ENCODE results near the gene FAM3A. TPM values are rescaled to one million over a fixed set of nuclear protein-coding genes. Genes with fewer than 3 reads are reported as not detected.
"Not testable (repeated sequence)": the region's sequence is repeated elsewhere in the genome, so short reads cannot be mapped to it uniquely, and the experiment has no call there.

The FAM3A gene
- total and polyA plus RNA-seq, 2 experiments from 2014 or later, result 35.7 to 43.6 TPM

GRCh38 chrX:154540897-154541535 is 25.0 kb upstream of the FAM3A start:
- no peaks in the 10 kb centered on the region for H4K20me1 ChIP-seq (ENCODE audit: insufficient read depth)
- no peak overlapping the region for H3K4me2 ChIP-seq (ENCODE audit: unreplicated experiment)
- no peaks in the 10 kb centered on the region for H3K36me3 ChIP-seq (ENCODE audit: low read depth)
- H3K9ac ChIP-seq, result peak overlapping the region; percentile 77; the same call in 1 of the 2 replicates
- no peak for TF ChIP-seq EZH2phosphoT487 (IDR thresholded peaks at IDR 0.05; ENCODE audit: insufficient read depth, low read depth)
- no peak for TF ChIP-seq EZH2 (IDR thresholded peaks at IDR 0.05; ENCODE audit: insufficient read depth, poor library complexity, severe bottlenecking)
- H3K4me1 ChIP-seq (ENCODE audit: insufficient read depth), result peaks cover 15% of the 10 kb centered on the region
- H3K4me3 ChIP-seq, result no peak overlapping the region
- H2AFZ ChIP-seq, result no peak overlapping the region
- no peak for DNase-seq
- no peaks in the 10 kb centered on the region for H3F3A ChIP-seq (ENCODE audit: insufficient read depth)
- H3K79me2 ChIP-seq (ENCODE audit: insufficient read depth), result peaks cover 29% of the 10 kb centered on the region
- H3K27me3 ChIP-seq (replicated peaks; ENCODE audit: insufficient read depth), result no peaks in the 10 kb centered on the region
- H3K9me3 ChIP-seq (ENCODE audit: low read depth), result no peaks in the 10 kb centered on the region
- H3K27ac ChIP-seq, result peak overlapping the region; percentile 93
- in situ Hi-C loops (cut with MboI), result no loop called here
- WGBS, 2 experiments (ENCODE audit: low coverage in 1 of 2, low lambda C conversion rate in 2 of 2, missing lambda C conversion rate in 2 of 2), result 83 to 86% methylated on average over 12 to 16 of the region's 19 CpGs
- H3K9me2 ChIP-seq (ENCODE audit: insufficient read depth), result no peaks in the 10 kb centered on the region

- in situ Hi-C loops (cut with MboI); H3F3A ChIP-seq (ENCODE audit: insufficient read depth); H3K4me3 ChIP-seq; H2AFZ ChIP-seq; H3K27me3 ChIP-seq (replicated peaks; ENCODE audit: insufficient read depth); H3K27ac ChIP-seq; H3K9me2 ChIP-seq (ENCODE audit: insufficient read depth); DNase-seq; H4K20me1 ChIP-seq (ENCODE audit: insufficient read depth); H3K9me3 ChIP-seq (ENCODE audit: low read depth); H3K9ac ChIP-seq; H3K4me2 ChIP-seq (ENCODE audit: unreplicated experiment); H3K36me3 ChIP-seq (ENCODE audit: low read depth): not testable (repeated sequence)
- Histone ChIP-seq H3K79me2 (ENCODE audit: insufficient read depth) (peaks cover 23% of the 10 kb centered on the region; the same call in 1 of the 2 replicates), H3K4me1 (ENCODE audit: insufficient read depth) (peaks cover 15% of the 10 kb centered on the region)
- WGBS, 2 experiments (ENCODE audit: low coverage in 1 of 2, low lambda C conversion rate in 2 of 2, missing lambda C conversion rate in 2 of 2), result 90 to 95% methylated on average over 4 to 7 of the region's 7 CpGs
Observed at GRCh38 chrX:154540365-154540764, 24.3 kb upstream of the FAM3A start.

- in situ Hi-C loops (cut with MboI), result no loop called here
- Histone ChIP-seq H3K79me2 (ENCODE audit: insufficient read depth) (0 out of 2 replicates have a peak, but pooled peaks cover 18% of the 10 kb centered on the region), H3F3A (ENCODE audit: insufficient read depth) (no peaks in the 10 kb centered on the region), H2AFZ (no peak overlapping the region), H3K36me3 (ENCODE audit: low read depth) (no peaks in the 10 kb centered on the region), H3K9me2 (ENCODE audit: insufficient read depth) (no peaks in the 10 kb centered on the region), H3K4me1 (ENCODE audit: insufficient read depth) (peaks cover 15% of the 10 kb centered on the region), H4K20me1 (ENCODE audit: insufficient read depth) (no peaks in the 10 kb centered on the region), H3K4me3 (no peak overlapping the region), H3K4me2 (ENCODE audit: unreplicated experiment) (no peak overlapping the region), H3K9ac (no peak overlapping the region), H3K9me3 (ENCODE audit: low read depth) (no peaks in the 10 kb centered on the region), H3K27ac (no peak overlapping the region), H3K27me3 (replicated peaks; ENCODE audit: insufficient read depth) (no peaks in the 10 kb centered on the region)
- TF ChIP-seq EZH2 (IDR thresholded peaks at IDR 0.05; ENCODE audit: insufficient read depth, poor library complexity, severe bottlenecking), result no peak
- no peak for TF ChIP-seq EZH2phosphoT487 (IDR thresholded peaks at IDR 0.05; ENCODE audit: insufficient read depth, low read depth)
- 87 to 88% methylated on average over 8 of the region's 8 CpGs for WGBS, 2 experiments (ENCODE audit: low coverage in 1 of 2, low lambda C conversion rate in 2 of 2, missing lambda C conversion rate in 2 of 2)
- DNase-seq, result no peak
Observed at GRCh38 chrX:154539077-154539476, 23.0 kb upstream of the FAM3A start.

- Histone ChIP-seq H4K20me1 (ENCODE audit: insufficient read depth) (no peaks in the 10 kb centered on the region), H3K9me3 (ENCODE audit: low read depth) (no peaks in the 10 kb centered on the region), H3K36me3 (ENCODE audit: low read depth) (no peaks in the 10 kb centered on the region), H3K27ac (no peak overlapping the region), H3K4me1 (ENCODE audit: insufficient read depth) (no peaks in the 10 kb centered on the region), H3F3A (ENCODE audit: insufficient read depth) (no peaks in the 10 kb centered on the region), H3K27me3 (replicated peaks; ENCODE audit: insufficient read depth) (no peaks in the 10 kb centered on the region), H3K79me2 (ENCODE audit: insufficient read depth) (0 out of 2 replicates have a peak, but pooled peaks cover 14% of the 10 kb centered on the region), H3K4me3 (no peak overlapping the region), H2AFZ (no peak overlapping the region), H3K9me2 (ENCODE audit: insufficient read depth) (no peaks in the 10 kb centered on the region), H3K9ac (no peak overlapping the region), H3K4me2 (ENCODE audit: unreplicated experiment) (no peak overlapping the region)
- no peak for DNase-seq
- WGBS, 2 experiments (ENCODE audit: low coverage in 1 of 2, low lambda C conversion rate in 2 of 2, missing lambda C conversion rate in 2 of 2), result 67 to 91% methylated on average over 1 to 7 of the region's 9 CpGs
- TF ChIP-seq EZH2 (IDR thresholded peaks at IDR 0.05; ENCODE audit: insufficient read depth, poor library complexity, severe bottlenecking) (no peak), EZH2phosphoT487 (IDR thresholded peaks at IDR 0.05; ENCODE audit: insufficient read depth, low read depth) (no peak)
- in situ Hi-C loops (cut with MboI), result no loop called here
Observed at GRCh38 chrX:154535892-154536291, 19.9 kb upstream of the FAM3A start.
